A673 (cell line): ENCODE results near the gene DAB2IP. TPM values are rescaled to one million over a fixed set of nuclear protein-coding genes. Genes with fewer than 3 reads are reported as not detected.

Experiments
- BruUV-seq: library from RNA; stranded (reverse); fragments of 400-500 nt; replicated peaks from 2 replicates; lab custom pipeline; 2021; lab: Mats Ljungman, UMichigan
- CTCF ChIA-PET: fragments of 300-600 bp; sonication (Branson Sonifier 250); formaldehyde crosslinking; loops from one replicate; lab custom pipeline; 2022; ENCODE audit warnings: antibody characterized with exemption; lab: Charles Lee
- POLR2A ChIA-PET: fragments of 300-600 bp; sonication (Branson Sonifier 250); formaldehyde crosslinking; loops from one replicate; lab custom pipeline; 2022; ENCODE audit warnings: antibody characterized with exemption; ENCODE audit not compliant: low non-redundant PET; lab: Charles Lee
- DNase-seq: peaks from one replicate; pipeline ENCODE4 v3.0.0-alpha.2; 2015; ENCODE audit warnings: low spot score
- H3K27ac ChIP-seq: fragments of 200-600 bp; sonication (generic); 2 replicates; pipeline ENCODE4 v1.5.1; 2016; ENCODE audit warnings: mixed run types, low read depth, mild to moderate bottlenecking, mixed read lengths, antibody characterized with exemption, low read length; ENCODE audit not compliant: poor library complexity, severe bottlenecking
- H3K27me3 ChIP-seq: fragments of 200-600 bp; sonication (generic); replicated peaks from 2 replicates; pipeline ENCODE4 v1.6.1; 2017; ENCODE audit warnings: mixed run types, low read depth, mild to moderate bottlenecking, mixed read lengths, antibody characterized with exemption, low read length; ENCODE audit not compliant: insufficient read depth, poor library complexity
- H3K36me3 ChIP-seq: fragments of 200-600 bp; sonication (generic); 2 replicates; pipeline ENCODE4 v1.6.1; 2016; ENCODE audit warnings: mixed run types, mild to moderate bottlenecking, mixed read lengths, antibody characterized with exemption, low read length; ENCODE audit not compliant: insufficient read depth, poor library complexity, severe bottlenecking
- H3K4me1 ChIP-seq: fragments of 200-600 bp; sonication (generic); 2 replicates; pipeline ENCODE4 v1.6.1; 2017; ENCODE audit warnings: mixed run types, mild to moderate bottlenecking, mixed read lengths, antibody characterized with exemption, low read length; ENCODE audit not compliant: insufficient read depth, poor library complexity, severe bottlenecking
- H3K4me3 ChIP-seq: fragments of 200-600 bp; sonication (generic); 2 replicates; pipeline ENCODE4 v1.5.1; 2016; ENCODE audit warnings: low read depth, mixed run types, mild to moderate bottlenecking, mixed read lengths, low read length; ENCODE audit not compliant: poor library complexity, severe bottlenecking
- H3K9me3 ChIP-seq: fragments of 200-600 bp; sonication (generic); 2 replicates; pipeline ENCODE4 v1.6.1; 2016; ENCODE audit warnings: mixed run types, low read depth, mild to moderate bottlenecking, mixed read lengths, antibody characterized with exemption, low read length; ENCODE audit not compliant: poor library complexity, severe bottlenecking
- EZH2 ChIP-seq: fragments of 200-600 bp; sonication (generic); IDR thresholded peaks from 2 replicates; pipeline ENCODE4 v1.6.1; 2017; ENCODE audit warnings: borderline replicate concordance, low read depth, mild to moderate bottlenecking, mixed read lengths, antibody characterized with exemption, low read length; ENCODE audit not compliant: poor library complexity, severe bottlenecking
- intact Hi-C: fragments of 100-400 bp; cut with micrococcal nuclease; formaldehyde crosslinking; loops from one replicate; pipeline ENCODE4 v1.10.0; 2022; ENCODE audit not compliant: unreplicated experiment
- total RNA-seq: library from RNA; stranded (reverse); gene quantifications from 2 replicates; pipeline ENCODE4 v1.2.3, GENCODE V29; 2021
- TF ChIP-seq, protein P1 (sequence below): fragments of 300-800, 200-600 bp; sonication (generic); conservative IDR thresholded peaks from 2 replicates; pipeline ENCODE4 v1.5.1; 2017; ENCODE audit warnings: low read depth, mild to moderate bottlenecking, antibody characterized with exemption, low read length, moderate library complexity, mixed read lengths

DAB2IP gene
- total RNA-seq, 1 experiment from 2014 or later, result 34.5 TPM

DNA sequence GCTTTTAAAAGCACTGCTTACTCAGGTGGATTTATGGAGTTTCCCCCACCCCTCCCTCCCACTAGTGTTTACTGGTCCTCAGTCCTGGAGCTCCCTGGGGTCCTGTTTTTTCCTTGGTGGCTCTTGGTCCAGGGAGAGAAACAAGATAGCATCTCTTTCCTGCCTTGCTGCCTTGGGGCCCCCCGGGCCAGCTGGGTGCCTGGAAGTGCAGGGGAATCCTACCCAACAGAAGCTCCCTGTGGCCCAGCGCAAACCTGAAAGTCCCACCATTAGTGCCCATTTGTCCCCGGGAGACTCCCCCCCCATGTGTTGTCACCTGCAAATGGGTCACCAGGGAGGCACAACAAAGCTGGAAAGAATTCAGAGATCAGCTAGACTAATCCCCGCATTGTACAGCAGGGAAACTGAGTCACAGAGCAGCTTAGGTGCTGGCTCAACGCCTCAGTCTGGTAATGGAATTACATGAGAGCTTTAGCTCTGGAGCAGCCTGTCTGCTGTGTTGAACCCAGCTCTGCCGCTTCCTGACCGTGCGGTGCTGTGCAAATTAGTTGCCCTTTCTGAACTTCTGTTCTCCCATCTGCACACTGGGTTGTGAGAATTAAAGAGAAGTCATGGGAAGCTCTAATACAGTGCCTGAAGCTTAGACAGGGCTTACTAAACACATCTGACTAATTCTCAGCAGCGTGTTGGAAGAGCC lies 38.2 kb downstream of the DAB2IP start:
- CTCF ChIA-PET, result no interaction called here
- Histone ChIP-seq H3K36me3 (no peaks in the 10 kb centered on the region), H3K9me3 (no peaks in the 10 kb centered on the region), H3K4me1 (peaks cover 7% of the 10 kb centered on the region), H3K4me3 (no peak overlapping the region), H3K27me3 (no peaks in the 10 kb centered on the region), H3K27ac (no peak overlapping the region)
- BruUV-seq, result no TSS peak
- DNase-seq, result no peak
- intact Hi-C loops, result no loop called here
- no peak for TF ChIP-seq EZH2
- TF ChIP-seq, protein P1, sequence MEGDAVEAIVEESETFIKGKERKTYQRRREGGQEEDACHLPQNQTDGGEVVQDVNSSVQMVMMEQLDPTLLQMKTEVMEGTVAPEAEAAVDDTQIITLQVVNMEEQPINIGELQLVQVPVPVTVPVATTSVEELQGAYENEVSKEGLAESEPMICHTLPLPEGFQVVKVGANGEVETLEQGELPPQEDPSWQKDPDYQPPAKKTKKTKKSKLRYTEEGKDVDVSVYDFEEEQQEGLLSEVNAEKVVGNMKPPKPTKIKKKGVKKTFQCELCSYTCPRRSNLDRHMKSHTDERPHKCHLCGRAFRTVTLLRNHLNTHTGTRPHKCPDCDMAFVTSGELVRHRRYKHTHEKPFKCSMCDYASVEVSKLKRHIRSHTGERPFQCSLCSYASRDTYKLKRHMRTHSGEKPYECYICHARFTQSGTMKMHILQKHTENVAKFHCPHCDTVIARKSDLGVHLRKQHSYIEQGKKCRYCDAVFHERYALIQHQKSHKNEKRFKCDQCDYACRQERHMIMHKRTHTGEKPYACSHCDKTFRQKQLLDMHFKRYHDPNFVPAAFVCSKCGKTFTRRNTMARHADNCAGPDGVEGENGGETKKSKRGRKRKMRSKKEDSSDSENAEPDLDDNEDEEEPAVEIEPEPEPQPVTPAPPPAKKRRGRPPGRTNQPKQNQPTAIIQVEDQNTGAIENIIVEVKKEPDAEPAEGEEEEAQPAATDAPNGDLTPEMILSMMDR, result no peak
- POLR2A ChIA-PET, result interaction anchor here (0.6 kb wide), 1 partner anchor 90 kb away, joined by 3 read pairs; no protein-coding TSS in a partner anchor

DNA sequence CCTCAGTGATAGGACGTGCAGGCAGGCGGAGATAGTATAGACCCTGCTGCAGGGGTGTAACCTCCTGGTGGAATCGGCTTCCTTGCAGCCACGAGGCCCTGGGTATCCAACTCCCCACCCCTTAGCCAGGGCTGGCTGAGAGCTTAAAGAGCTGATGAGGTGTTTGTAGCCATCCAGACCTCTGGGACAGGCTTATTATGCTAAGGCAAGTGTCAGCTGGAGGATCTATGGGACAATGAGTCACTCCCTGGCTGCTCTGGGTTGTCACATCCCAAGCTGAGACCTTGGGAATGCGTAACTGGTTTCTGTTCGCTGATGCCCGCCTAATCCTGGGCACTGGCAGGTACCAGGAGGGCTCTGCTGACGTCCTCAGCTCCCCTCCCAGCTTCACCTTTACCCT lies 38.9 kb downstream of the DAB2IP start:
- TF ChIP-seq, protein P1, result no peak
- TF ChIP-seq EZH2, result no peak
- intact Hi-C loops, result no loop called here
- H3K36me3 ChIP-seq, result no peaks in the 10 kb centered on the region
- ChIA-PET POLR2A (interaction anchor here (0.6 kb wide), 1 partner anchor 90 kb away, joined by 3 read pairs; no protein-coding TSS in a partner anchor), CTCF (interaction anchor here (0.5 kb wide), 1 partner anchor 9 kb away, joined by 9 read pairs; no protein-coding TSS in a partner anchor)
- no peak overlapping the region for H3K4me3 ChIP-seq
- H3K27me3 ChIP-seq, result no peaks in the 10 kb centered on the region
- H3K9me3 ChIP-seq, result no peaks in the 10 kb centered on the region
- no TSS peak for BruUV-seq
- DNase-seq, result peak; percentile 44
- peaks cover 7% of the 10 kb centered on the region for H3K4me1 ChIP-seq
- no peak overlapping the region for H3K27ac ChIP-seq

DNA sequence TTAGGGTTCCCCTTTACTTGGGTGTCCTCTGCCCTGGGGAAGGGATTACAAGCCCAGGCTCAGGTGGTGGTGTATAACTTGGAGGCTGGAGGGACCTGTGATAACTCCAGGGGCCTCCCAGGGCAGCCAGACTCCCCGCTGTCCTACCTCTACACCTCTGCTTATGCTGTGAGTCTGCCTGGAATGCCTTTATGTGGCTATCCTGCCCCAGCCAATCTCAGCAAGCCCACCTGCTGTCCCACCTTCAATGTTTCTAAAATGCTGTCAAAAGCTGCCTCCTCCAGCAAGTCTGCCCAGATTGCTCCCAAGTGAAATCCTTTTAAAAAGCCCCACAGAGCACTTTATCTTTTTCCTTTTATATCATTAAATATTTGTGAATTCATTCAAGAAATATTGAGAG lies 39.3 kb downstream of the DAB2IP start:
- no TSS peak for BruUV-seq
- TF ChIP-seq, protein P1, result no peak
- TF ChIP-seq EZH2, result no peak
- no peak overlapping the region for H3K4me3 ChIP-seq
- no peaks in the 10 kb centered on the region for H3K36me3 ChIP-seq
- no peaks in the 10 kb centered on the region for H3K27me3 ChIP-seq
- no peak for DNase-seq
- ChIA-PET CTCF (interaction anchor here (0.5 kb wide), 1 partner anchor 9 kb away, joined by 9 read pairs; no protein-coding TSS in a partner anchor), POLR2A (no interaction called here)
- no peak overlapping the region for H3K27ac ChIP-seq
- H3K4me1 ChIP-seq, result peaks cover 7% of the 10 kb centered on the region
- intact Hi-C loops, result no loop called here
- H3K9me3 ChIP-seq, result no peaks in the 10 kb centered on the region
